ENCODE data around the gene FNDC11. TPM values are rescaled to one million over a fixed set of nuclear protein-coding genes. Genes with fewer than 3 reads are reported as not detected.

Gene FNDC11
- total and polyA plus RNA-seq, 2 donors (not counting 3 experiments of a cell fraction or from before 2014, with no cell fraction given), result 0.71 to 1.9 TPM

GRCh38 chr20:63579017-63579694 lies 25.2 kb downstream of the FNDC11 start:
- FAIRE-seq, result no peak
- Histone ChIP-seq H3K79me2 (ENCODE audit: control insufficient read depth, insufficient read depth, low read length) (no peaks in the 10 kb centered on the region), H3K27ac (ENCODE audit: insufficient read depth, low read depth, low read length) (no peak overlapping the region), H3K36me3 (ENCODE audit: control insufficient read depth in 2 of 2, extremely low read depth in 1 of 2, insufficient read depth in 2 of 2, low read length in 2 of 2) (no peaks in the 10 kb centered on the region), H3K4me1 (ENCODE audit: control insufficient read depth, extremely low read depth, insufficient read depth, low read length) (peaks cover 2% of the 10 kb centered on the region), H3K9me3 (replicated peaks; ENCODE audit: control insufficient read depth, insufficient read depth, low read length) (no peaks in the 10 kb centered on the region), H3K4me3 (replicated peaks in 1 of 3; ENCODE audit: insufficient read depth in 1 of 3, low read depth in 1 of 3, low read length in 3 of 3) (no peak overlapping the region), H3K9me1 (replicated peaks; ENCODE audit: control insufficient read depth, extremely low read depth, insufficient read depth, low read length) (no peaks in the 10 kb centered on the region), H3K9ac (replicated peaks; ENCODE audit: extremely low read depth, insufficient read depth, low read length) (no peak overlapping the region), H2AFZ (ENCODE audit: low read depth, low read length) (no peak overlapping the region), H3K27me3 (ENCODE audit: control insufficient read depth in 2 of 2, insufficient read depth in 2 of 2, low read length in 2 of 2) (no peaks in the 10 kb centered on the region), H3K4me2 (ENCODE audit: insufficient read depth, low read length) (no peak overlapping the region), H4K20me1 (replicated peaks; ENCODE audit: control insufficient read depth, extremely low read depth, insufficient read depth, low read length) (no peaks in the 10 kb centered on the region)
- dilution Hi-C loops (cut with MboI; ENCODE audit: extremely low pct_ligation_motif_present, low sequenced_read_pairs) (no loop called here), intact Hi-C loops (cut with micrococcal nuclease) (no loop called here)
- DNase-seq (ENCODE audit: low read depth, low spot score), result no peak
- TF ChIP-seq FOS (IDR thresholded peaks at IDR 0.05; ENCODE audit: borderline replicate concordance, insufficient read depth, low read length), result no peak
- TF ChIP-seq, protein P1, sequence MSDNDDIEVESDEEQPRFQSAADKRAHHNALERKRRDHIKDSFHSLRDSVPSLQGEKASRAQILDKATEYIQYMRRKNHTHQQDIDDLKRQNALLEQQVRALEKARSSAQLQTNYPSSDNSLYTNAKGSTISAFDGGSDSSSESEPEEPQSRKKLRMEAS (IDR thresholded peaks at IDR 0.05; ENCODE audit: insufficient read depth, insufficient read length), result no peak
- no peak for TF ChIP-seq CTCF (IDR thresholded peaks at IDR 0.05; ENCODE audit: extremely low read depth in 1 of 2, insufficient read depth in 1 of 2, low read depth in 1 of 2, low read length in 2 of 2)
- TF ChIP-seq EZH2 (IDR thresholded peaks at IDR 0.05; ENCODE audit: borderline replicate concordance, low read depth, low read length, severe bottlenecking), result no peak
- no peak for TF ChIP-seq MYC (IDR thresholded peaks at IDR 0.05; ENCODE audit: low read depth, low read length)
- no peak for TF ChIP-seq POLR2A (IDR thresholded peaks at IDR 0.05; ENCODE audit: low read depth, low read length)
- TF ChIP-seq POLR2AphosphoS5 (IDR thresholded peaks at IDR 0.05; ENCODE audit: insufficient read depth, low read depth, low read length), result no peak
- TF ChIP-seq GATA2 (IDR thresholded peaks at IDR 0.05; ENCODE audit: insufficient read depth, insufficient read length, low read depth, low read length), result no peak
- TF ChIP-seq JUN (IDR thresholded peaks at IDR 0.05; ENCODE audit: borderline replicate concordance, insufficient read depth, insufficient read length, low read depth), result no peak
- no TSS peak for BruUV-seq (replicated peaks)
- ChIA-PET POLR2A (no interaction called here), CTCF (no interaction called here)

All from endothelial cell of umbilical vein (primary cell).